Skin of body (tissue), 2 donors: ENCODE results near the gene NLRP7. TPM values are rescaled to one million over a fixed set of nuclear protein-coding genes. Genes with fewer than 3 reads are reported as not detected.
"Not testable (repeated sequence)": the region's sequence is repeated elsewhere in the genome, so short reads cannot be mapped to it uniquely, and the experiment has no call there.

ENCODE experiments used
- DNase-seq: peaks from one replicate; lab custom pipeline; 2025; lab: John Stamatoyannopoulos, UW
- total RNA-seq: library from RNA; depleted of rRNA; stranded (reverse); fragments of >200 nt; gene quantifications from one replicate; pipeline ENCODE4 v1.2.3, GENCODE V29; 2014

The NLRP7 gene
- not detected for total RNA-seq

- DNase-seq, result no peak
These were observed at the start of gene NLRP7 for GRCh38 chr19:54947381-54947780. NLRP7 (minus strand) TSS chr19:54947530.

GRCh38 chr19:54995561-54995960 is 48.2 kb upstream of the NLRP7 start:
- DNase-seq, result no peak

- not testable (repeated sequence) for DNase-seq
These were observed 42.2 kb upstream of the NLRP7 start for GRCh38 chr19:54989531-54989930.

GRCh38 chr19:54982562-54982961 is 35.2 kb upstream of the NLRP7 start:
- DNase-seq, result not testable (repeated sequence)

- DNase-seq, result not testable (repeated sequence)
These were observed 26.1 kb upstream of the NLRP7 start for GRCh38 chr19:54973229-54974090.

- DNase-seq, result not testable (repeated sequence)
These were observed 24.1 kb upstream of the NLRP7 start for GRCh38 chr19:54971446-54971845.

- no peak for DNase-seq
These were observed 22.3 kb upstream of the NLRP7 start for GRCh38 chr19:54969647-54970046.

GRCh38 chr19:54967611-54968010 is 20.3 kb upstream of the NLRP7 start:
- no peak for DNase-seq

GRCh38 chr19:54965055-54965454 is 17.7 kb upstream of the NLRP7 start:
- DNase-seq, result not testable (repeated sequence)

GRCh38 chr19:54959840-54960239 is 12.5 kb upstream of the NLRP7 start:
- no peak for DNase-seq

GRCh38 chr19:54955376-54955775 is 8.0 kb upstream of the NLRP7 start:
- DNase-seq, result no peak

- DNase-seq, result not testable (repeated sequence)
These were observed 6.0 kb upstream of the NLRP7 start for GRCh38 chr19:54953345-54953713.

GRCh38 chr19:54952591-54953344 is 5.4 kb upstream of the NLRP7 start:
- no peak for DNase-seq

GRCh38 chr19:54950580-54950979 is 3.2 kb upstream of the NLRP7 start:
- DNase-seq, result not testable (repeated sequence)

- DNase-seq, result no peak
These were observed 2.1 kb upstream of the NLRP7 start for GRCh38 chr19:54949412-54949811.

- DNase-seq, result not testable (repeated sequence)
These were observed 3.5 kb downstream of the NLRP7 start for GRCh38 chr19:54943772-54944361.

- DNase-seq, result not testable (repeated sequence)
These were observed 7.8 kb downstream of the NLRP7 start for GRCh38 chr19:54939538-54939937.

- no peak for DNase-seq
These were observed 8.4 kb downstream of the NLRP7 start for GRCh38 chr19:54938906-54939305.

- DNase-seq, result no peak
These were observed 9.4 kb downstream of the NLRP7 start for GRCh38 chr19:54937926-54938325.

GRCh38 chr19:54928299-54928698 is 19.0 kb downstream of the NLRP7 start:
- DNase-seq, result no peak

- DNase-seq, result no peak
These were observed 24.1 kb downstream of the NLRP7 start for GRCh38 chr19:54923276-54923675.

- DNase-seq, result no peak
These were observed 26.2 kb downstream of the NLRP7 start for GRCh38 chr19:54921082-54921481.
